ENCODE data around the gene PFDN2. TPM values are rescaled to one million over a fixed set of nuclear protein-coding genes. Genes with fewer than 3 reads are reported as not detected.
"Not testable (repeated sequence)": the region's sequence is repeated elsewhere in the genome, so short reads cannot be mapped to it uniquely, and the experiment has no call there.

Gene PFDN2
- polyA plus RNA-seq, 1 donor: 61.2 TPM

- DNase-seq: no peak
Observed at GRCh38 chr1:161140755-161141400, 23.0 kb upstream of the PFDN2 start.

GRCh38 chr1:161139766-161140165, 21.9 kb upstream of the PFDN2 start:
- peak; percentile 56 for DNase-seq

GRCh38 chr1:161138431-161138830, 20.6 kb upstream of the PFDN2 start:
- peak; percentile 21 for DNase-seq

GRCh38 chr1:161137881-161138280, 20.0 kb upstream of the PFDN2 start:
- no peak for DNase-seq

- no peak for DNase-seq
Observed at GRCh38 chr1:161133220-161133740, 15.4 kb upstream of the PFDN2 start.

GRCh38 chr1:161132410-161133219, 14.8 kb upstream of the PFDN2 start, which contains the start of gene DEDD:
Gene DEDD (minus strand): TSS chr1:161132667. CDS start chr1:161124462, 8,205 bp downstream.
- DNase-seq: peak; percentile 93

- DNase-seq: no peak
Observed at GRCh38 chr1:161131523-161132409, 13.9 kb upstream of the PFDN2 start.

GRCh38 chr1:161130266-161130665, 12.4 kb upstream of the PFDN2 start:
- DNase-seq: no peak

- no peak for DNase-seq
Observed at GRCh38 chr1:161128591-161129420, 11.0 kb upstream of the PFDN2 start.

- DNase-seq: no peak
Observed at GRCh38 chr1:161127649-161128048, 9.8 kb upstream of the PFDN2 start.

GRCh38 chr1:161122967-161123366, 5.1 kb upstream of the PFDN2 start:
- DNase-seq: no peak

GRCh38 chr1:161121834-161122233, 4.0 kb upstream of the PFDN2 start:
- DNase-seq: no peak

- DNase-seq: no peak
Observed at GRCh38 chr1:161121042-161121650, 3.3 kb upstream of the PFDN2 start.

GRCh38 chr1:161119092-161119903, 1.5 kb upstream of the PFDN2 start:
- peak; percentile 41 for DNase-seq

GRCh38 chr1:161115961-161116360, 1.9 kb downstream of the PFDN2 start:
- DNase-seq: not testable (repeated sequence)

- no peak for DNase-seq
Observed at GRCh38 chr1:161115132-161115711, 2.6 kb downstream of the PFDN2 start.

- no peak for DNase-seq
Observed at GRCh38 chr1:161114556-161114955, 3.3 kb downstream of the PFDN2 start.

GRCh38 chr1:161113915-161114314, 3.9 kb downstream of the PFDN2 start:
- DNase-seq: no peak

- DNase-seq: no peak
Observed at GRCh38 chr1:161111527-161111926, 6.3 kb downstream of the PFDN2 start.

- DNase-seq: no peak
Observed at GRCh38 chr1:161111117-161111516, 6.7 kb downstream of the PFDN2 start.
